IMR-90 (cell line): Measurements from ENCODE around the gene COL4A2. TPM values are rescaled to one million over a fixed set of nuclear protein-coding genes. Genes with fewer than 3 reads are reported as not detected.

ENCODE experiments used
- ATAC-seq: fragments of 200-7000 bp; cut with Tn5 transposase; 2 replicates; pipeline ENCODE4 v1.9.1; 2020; ENCODE audit warnings: low read depth, mild to moderate bottlenecking, moderate library complexity
- BruUV-seq: library from RNA; stranded (reverse); fragments of 400-500 nt; replicated peaks from 2 replicates; lab custom pipeline; 2021; lab: Mats Ljungman, UMichigan
- CTCF ChIA-PET: fragments of 300-600 bp; formaldehyde crosslinking; extraction: SDS; loops from one replicate; lab custom pipeline; 2021; ENCODE audit warnings: antibody characterized with exemption; lab: Yijun Ruan, JAX
- POLR2A ChIA-PET: fragments of 300-600 bp; sonication (Branson Sonifier 250); formaldehyde crosslinking; loops from one replicate; lab custom pipeline; 2022; ENCODE audit warnings: antibody characterized with exemption; ENCODE audit not compliant: unreplicated experiment; lab: Charles Lee
- DNase-seq: peaks from one replicate; pipeline ENCODE4 v3.0.0; 2013
- H2AFZ ChIP-seq: replicated peaks from 2 replicates; pipeline ENCODE3; 2013; ENCODE audit warnings: low read length, mild to moderate bottlenecking; ENCODE audit not compliant: poor library complexity
- H2AK5ac ChIP-seq: 2 replicates; pipeline ENCODE4 v1.6.1; 2013; ENCODE audit warnings: low read depth, low read length, inconsistent platforms
- H2AK9ac ChIP-seq: replicated peaks from 2 replicates; pipeline ENCODE3; 2013; ENCODE audit warnings: mild to moderate bottlenecking, low read depth, low read length, moderate library complexity; ENCODE audit not compliant: poor library complexity
- H2BK120ac ChIP-seq: 2 replicates; pipeline ENCODE4 v1.6.1; 2013; ENCODE audit warnings: low read depth, low read length, inconsistent platforms
- H2BK15ac ChIP-seq: 3 replicates; pipeline ENCODE4 v1.6.1; 2013; ENCODE audit warnings: low read depth, low read length, inconsistent platforms
- H2BK20ac ChIP-seq: 2 replicates; pipeline ENCODE4 v1.6.1; 2013; ENCODE audit warnings: low read depth, mild to moderate bottlenecking, inconsistent platforms, low read length, moderate library complexity
- H2BK5ac ChIP-seq: 2 replicates; pipeline ENCODE4 v1.6.1; 2013; ENCODE audit warnings: mild to moderate bottlenecking, low read depth, low read length, inconsistent platforms; ENCODE audit not compliant: poor library complexity, severe bottlenecking
- H3K14ac ChIP-seq: replicated peaks from 2 replicates; pipeline ENCODE4 v1.6.1; 2013; ENCODE audit warnings: low read depth, low read length, inconsistent platforms
- H3K18ac ChIP-seq: 2 replicates; pipeline ENCODE4 v1.6.1; 2013; ENCODE audit warnings: low read depth, low read length, control low read depth
- H3K23ac ChIP-seq: 2 replicates; pipeline ENCODE4 v1.6.1; 2013; ENCODE audit warnings: low read depth, low read length, inconsistent platforms
- H3K27ac ChIP-seq: 2 replicates; pipeline ENCODE4 v1.5.1; 2013; ENCODE audit warnings: mild to moderate bottlenecking, control low read depth, low read length; ENCODE audit not compliant: insufficient read depth
- H3K27me3 ChIP-seq: 2 replicates; pipeline ENCODE4 v1.6.1; 2013; ENCODE audit warnings: low read length; ENCODE audit not compliant: control insufficient read depth, insufficient read depth
- H3K36me3 ChIP-seq: 2 replicates; pipeline ENCODE4 v1.6.1; 2013; ENCODE audit warnings: low read length, mixed read lengths; ENCODE audit not compliant: control insufficient read depth, insufficient read depth
- H3K4ac ChIP-seq: 2 replicates; pipeline ENCODE4 v1.6.1; 2013; ENCODE audit warnings: low read depth, low read length, inconsistent platforms
- H3K4me1 ChIP-seq: 2 replicates; pipeline ENCODE4 v1.6.1; 2013; ENCODE audit warnings: low read length, mixed read lengths; ENCODE audit not compliant: control insufficient read depth, insufficient read depth
- H3K4me2 ChIP-seq: 2 replicates; pipeline ENCODE4 v1.6.1; 2013; ENCODE audit warnings: low read depth, mild to moderate bottlenecking, control low read depth, low read length, moderate library complexity
- H3K4me3 ChIP-seq: 2 replicates; pipeline ENCODE4 v1.5.1; 2013; ENCODE audit warnings: low read depth, mild to moderate bottlenecking, control low read depth, low read length, moderate library complexity; ENCODE audit not compliant: insufficient read depth
- H3K56ac ChIP-seq: 2 replicates; pipeline ENCODE4 v1.6.1; 2013; ENCODE audit warnings: low read length, inconsistent platforms; ENCODE audit not compliant: insufficient read depth; ENCODE audit errors: extremely low read depth
- H3K79me1 ChIP-seq, 2 experiments: 2 replicates each; pipeline ENCODE4 v1.6.1; 2013; ENCODE audit warnings: low read length in 2 of 2, inconsistent platforms in 1 of 2, low read depth in 1 of 2
- H3K9ac ChIP-seq: 2 replicates; pipeline ENCODE4 v1.6.1; 2013; ENCODE audit warnings: low read depth, low read length, control low read depth
- H3K9me1 ChIP-seq: 2 replicates; pipeline ENCODE4 v1.6.1; 2013; ENCODE audit warnings: low read length, inconsistent platforms; ENCODE audit not compliant: insufficient read depth
- H3K9me3 ChIP-seq: 2 replicates; pipeline ENCODE4 v1.6.1; 2013; ENCODE audit warnings: low read length; ENCODE audit not compliant: control insufficient read depth, insufficient read depth
- H4K20me1 ChIP-seq: 2 replicates; pipeline ENCODE4 v1.6.1; 2013; ENCODE audit warnings: low read length, inconsistent platforms; ENCODE audit not compliant: insufficient read depth
- H4K5ac ChIP-seq: 2 replicates; pipeline ENCODE4 v1.6.1; 2013; ENCODE audit warnings: mild to moderate bottlenecking, low read depth, low read length, control low read depth
- H4K8ac ChIP-seq, 2 experiments: 2 replicates each; pipeline ENCODE4 v1.6.1; 2013; ENCODE audit warnings: low read depth in 2 of 2, low read length in 2 of 2, control low read depth in 1 of 2, inconsistent platforms in 1 of 2
- H4K91ac ChIP-seq: 2 replicates; pipeline ENCODE4 v1.6.1; 2013; ENCODE audit warnings: low read depth, low read length, inconsistent platforms; ENCODE audit not compliant: insufficient read depth
- BHLHE40 ChIP-seq: fragments of 150-350 bp; IDR thresholded peaks from 2 replicates; pipeline ENCODE4 v1.6.1; 2016; ENCODE audit warnings: mild to moderate bottlenecking, low read depth, low read length
- CEBPB ChIP-seq: IDR thresholded peaks from 2 replicates; pipeline ENCODE4 v1.6.1; 2012; ENCODE audit warnings: low read depth, low read length, improper control_type of control experiment
- ELK1 ChIP-seq: fragments of 150-350 bp; IDR thresholded peaks from 2 replicates; pipeline ENCODE4 v1.6.1; 2016; ENCODE audit warnings: low read depth, mild to moderate bottlenecking, low read length, moderate library complexity, borderline replicate concordance
- FOS ChIP-seq: fragments of 150-350 bp; IDR thresholded peaks from 2 replicates; pipeline ENCODE4 v1.6.1; 2016; ENCODE audit warnings: low read depth, low read length
- MAFK ChIP-seq: IDR thresholded peaks from 2 replicates; pipeline ENCODE4 v1.6.1; 2012; ENCODE audit warnings: low read depth, low read length, improper control_type of control experiment
- MAZ ChIP-seq: IDR thresholded peaks from 2 replicates; pipeline ENCODE4 v1.6.1; 2012; ENCODE audit warnings: low read depth, mild to moderate bottlenecking, low read length, improper control_type of control experiment, moderate library complexity, borderline replicate concordance
- MXI1 ChIP-seq: IDR thresholded peaks from 2 replicates; pipeline ENCODE4 v1.6.1; 2012; ENCODE audit warnings: low read depth, mild to moderate bottlenecking, low read length, moderate library complexity, borderline replicate concordance
- NFE2L2 ChIP-seq: fragments of 150-350 bp; IDR thresholded peaks from 2 replicates; pipeline ENCODE4 v1.6.1; 2016; ENCODE audit warnings: low read depth, mild to moderate bottlenecking, low read length
- POLR2A ChIP-seq: IDR thresholded peaks from 2 replicates; pipeline ENCODE4 v1.6.1; 2012; ENCODE audit warnings: mild to moderate bottlenecking, low read depth, low read length
- RAD21 ChIP-seq: IDR thresholded peaks from 2 replicates; pipeline ENCODE4 v1.6.1; 2012; ENCODE audit warnings: low read length, improper control_type of control experiment
- RCOR1 ChIP-seq: IDR thresholded peaks from 2 replicates; pipeline ENCODE4 v1.6.1; 2012; ENCODE audit warnings: mild to moderate bottlenecking, low read length, improper control_type of control experiment; ENCODE audit not compliant: insufficient replicate concordance
- RFX5 ChIP-seq: IDR thresholded peaks from 2 replicates; pipeline ENCODE4 v1.8.0; 2012; ENCODE audit warnings: low read depth, mild to moderate bottlenecking, low read length, moderate library complexity
- SMC3 ChIP-seq: fragments of 150-350 bp; IDR thresholded peaks from 2 replicates; pipeline ENCODE4 v1.6.1; 2016; ENCODE audit warnings: low read depth, mild to moderate bottlenecking, antibody characterized with exemption, low read length, moderate library complexity
- WGBS, 2 experiments: methylation state at CpG; one replicate each; pipeline versions ENCODE4 v1.1.5 to v1.1.7; 2013; ENCODE audit warnings: missing lambda C conversion rate in 2 of 2; ENCODE audit not compliant: insufficient read length in 1 of 2; ENCODE audit errors: extremely low coverage in 2 of 2; 5-methylcytosine and 5-hydroxymethylcytosine counted together
- dilution Hi-C: fragments of 300-500 bp; cut with HindIII; formaldehyde crosslinking; loops from one replicate; pipeline ENCODE4 v1.14.3; 2018; ENCODE audit warnings: low sequenced_read_pairs; ENCODE audit not compliant: unreplicated experiment
- in situ Hi-C: fragments of 300-500 bp; cut with MboI; formaldehyde crosslinking; loops from 3 replicates; pipeline ENCODE4 v1.14.3; 2019; ENCODE audit warnings: low sequenced_read_pairs, inconsistent platforms, mixed read lengths
- intact Hi-C: fragments of 100-400 bp; cut with micrococcal nuclease; formaldehyde crosslinking; loops from 2 replicates; pipeline ENCODE4 v1.10.0; 2022
- polyA plus RNA-seq, 3 experiments: library from polyadenylated mRNA; depleted of rRNA; stranded (reverse); fragments of >200 nt; gene quantifications; 2 replicates each; pipeline ENCODE4 v1.2.3, GENCODE V29; 2012; ENCODE audit warnings: low replicate concordance in 1 of 3
- total RNA-seq: library from RNA; depleted of rRNA; stranded (reverse); fragments of >200 nt; gene quantifications from 2 replicates; pipeline ENCODE4 v1.2.3, GENCODE V29; 2012
- TF ChIP-seq, protein P1 (sequence below): fragments of 150-350 bp; IDR thresholded peaks from 2 replicates; pipeline ENCODE4 v1.6.1; 2017; ENCODE audit warnings: mild to moderate bottlenecking, antibody characterized with exemption, low read length, low read depth

COL4A2 gene
- total and polyA plus RNA-seq, 2 of the 4 experiments (the other 2 are of a cell fraction) = 90.7 to 457 TPM

GRCh38 chr13:110322126-110322827 is 15.2 kb downstream of the COL4A2 start (continued):
- no peak for TF ChIP-seq ELK1
- no peak; the same call in 1 of the 2 replicates for TF ChIP-seq POLR2A

- no CpG with 5 or more reads among the region's 7 CpGs for WGBS, 2 experiments
- Histone ChIP-seq H2AK9ac (peak overlapping the region; percentile 22), H3K56ac (no peak overlapping the region), H2AK5ac (peak overlapping the region; percentile 79), H3K4me3 (no peak overlapping the region), H3K79me1 (peaks cover 29 to 87% of the 10 kb centered on the region in 2 experiments), H3K9me3 (no peaks in the 10 kb centered on the region), H3K4me2 (no peak overlapping the region), H3K27ac (peak overlapping the region; percentile 20), H2BK5ac (peak overlapping the region; percentile 44), H3K9me1 (peaks cover 58% of the 10 kb centered on the region), H3K23ac (no peak overlapping the region), H4K20me1 (peaks cover 69% of the 10 kb centered on the region), H2BK15ac (0 out of 3 replicates have a peak overlapping the region, but pooled peaks have one; percentile 60), H3K4ac (peak overlapping the region; percentile 82; the same call in 1 of the 2 replicates), H3K27me3 (no peaks in the 10 kb centered on the region), H2BK120ac (peak overlapping the region; percentile 79), H3K18ac (no peak overlapping the region), H4K91ac (peak overlapping the region; percentile 26), H3K36me3 (peaks cover 12% of the 10 kb centered on the region), H3K4me1 (peaks cover 46% of the 10 kb centered on the region), H2BK20ac (peak overlapping the region; percentile 8; the same call in 1 of the 2 replicates), H4K8ac (peak overlapping the region; percentile 29 to 43; a peak in 2 of 4 replicates), H2AFZ (no peak overlapping the region), H4K5ac (no peak overlapping the region), H3K14ac (0 out of 2 replicates have a peak overlapping the region, but pooled peaks have one; percentile 82), H3K9ac (no peak overlapping the region)
- intact Hi-C loops (no loop called here), in situ Hi-C loops (no loop called here), dilution Hi-C loops (no loop called here)
- ChIA-PET POLR2A (no interaction called here), CTCF (interaction anchor here (1.6 kb wide), 1 partner anchor 17 kb away, joined by 6 read pairs; the partner anchor contains the start of gene COL4A1)
- no peak for DNase-seq
- BruUV-seq = no TSS peak
- ATAC-seq = no peak
- TF ChIP-seq MAZ (no peak), NFE2L2 (no peak), FOS (no peak), RAD21 (no peak), ELK1 (no peak), RFX5 (no peak), MAFK (no peak), MXI1 (no peak), BHLHE40 (no peak), RCOR1 (no peak), SMC3 (no peak), CEBPB (no peak)
- TF ChIP-seq, protein P1, sequence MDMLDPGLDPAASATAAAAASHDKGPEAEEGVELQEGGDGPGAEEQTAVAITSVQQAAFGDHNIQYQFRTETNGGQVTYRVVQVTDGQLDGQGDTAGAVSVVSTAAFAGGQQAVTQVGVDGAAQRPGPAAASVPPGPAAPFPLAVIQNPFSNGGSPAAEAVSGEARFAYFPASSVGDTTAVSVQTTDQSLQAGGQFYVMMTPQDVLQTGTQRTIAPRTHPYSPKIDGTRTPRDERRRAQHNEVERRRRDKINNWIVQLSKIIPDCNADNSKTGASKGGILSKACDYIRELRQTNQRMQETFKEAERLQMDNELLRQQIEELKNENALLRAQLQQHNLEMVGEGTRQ = no peak
Measured at GRCh38 chr13:110322828-110323171, 15.7 kb downstream of the COL4A2 start.
